GM12873 (cell line): Measurements from ENCODE around the gene PPP1CB.

Experiments
- TF ChIP-seq, protein P1 (sequence below): IDR thresholded peaks from 2 replicates; pipeline ENCODE4 v1.5.1; 2012; ENCODE audit warnings: low read depth, mild to moderate bottlenecking, moderate library complexity, low read length, control low read depth; ENCODE audit not compliant: insufficient read depth; ENCODE audit errors: missing control alignments

PPP1CB gene

GRCh38 chr2:28835781-28836180, 84.2 kb downstream of the PPP1CB start:
- TF ChIP-seq, protein P1, sequence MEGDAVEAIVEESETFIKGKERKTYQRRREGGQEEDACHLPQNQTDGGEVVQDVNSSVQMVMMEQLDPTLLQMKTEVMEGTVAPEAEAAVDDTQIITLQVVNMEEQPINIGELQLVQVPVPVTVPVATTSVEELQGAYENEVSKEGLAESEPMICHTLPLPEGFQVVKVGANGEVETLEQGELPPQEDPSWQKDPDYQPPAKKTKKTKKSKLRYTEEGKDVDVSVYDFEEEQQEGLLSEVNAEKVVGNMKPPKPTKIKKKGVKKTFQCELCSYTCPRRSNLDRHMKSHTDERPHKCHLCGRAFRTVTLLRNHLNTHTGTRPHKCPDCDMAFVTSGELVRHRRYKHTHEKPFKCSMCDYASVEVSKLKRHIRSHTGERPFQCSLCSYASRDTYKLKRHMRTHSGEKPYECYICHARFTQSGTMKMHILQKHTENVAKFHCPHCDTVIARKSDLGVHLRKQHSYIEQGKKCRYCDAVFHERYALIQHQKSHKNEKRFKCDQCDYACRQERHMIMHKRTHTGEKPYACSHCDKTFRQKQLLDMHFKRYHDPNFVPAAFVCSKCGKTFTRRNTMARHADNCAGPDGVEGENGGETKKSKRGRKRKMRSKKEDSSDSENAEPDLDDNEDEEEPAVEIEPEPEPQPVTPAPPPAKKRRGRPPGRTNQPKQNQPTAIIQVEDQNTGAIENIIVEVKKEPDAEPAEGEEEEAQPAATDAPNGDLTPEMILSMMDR = no peak

DNA sequence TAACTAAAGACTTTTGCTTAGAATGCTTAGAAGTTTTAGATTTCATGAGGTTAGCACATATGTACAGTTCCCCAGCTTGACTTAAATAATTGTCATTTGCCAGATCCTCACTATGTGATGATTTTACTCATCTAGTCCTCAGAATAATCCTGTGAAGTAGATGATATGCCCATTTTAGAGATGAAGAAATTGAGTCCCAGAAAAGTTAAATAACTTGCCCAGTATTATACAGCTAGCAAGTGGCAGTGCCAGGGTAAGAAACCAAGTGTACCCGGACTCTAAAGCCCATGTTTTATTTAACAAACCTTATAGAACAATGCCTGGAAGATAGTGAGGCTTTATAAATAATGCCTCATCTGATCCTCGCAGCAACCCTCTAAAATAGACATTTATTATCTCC, 87.3 kb downstream of the PPP1CB start:
- TF ChIP-seq, protein P1 = no peak

- TF ChIP-seq, protein P1 = no peak
These were observed 90.4 kb downstream of the PPP1CB start for GRCh38 chr2:28842042-28842441.
